Smooth muscle cell of the brain vasculature (primary cell): ENCODE results near the gene SGIP1.
A peak's percentile ranks its signal among the peaks of the same experiment; 100 is the strongest.
"Not testable (repeated sequence)": the region's sequence is repeated elsewhere in the genome, so short reads cannot be mapped to it uniquely, and the experiment has no call there.

ENCODE experiments used
- DNase-seq: peaks from one replicate; pipeline ENCODE4 v3.0.0-alpha.2; 2012; ENCODE audit warnings: low read depth, low spot score

Gene SGIP1

DNA sequence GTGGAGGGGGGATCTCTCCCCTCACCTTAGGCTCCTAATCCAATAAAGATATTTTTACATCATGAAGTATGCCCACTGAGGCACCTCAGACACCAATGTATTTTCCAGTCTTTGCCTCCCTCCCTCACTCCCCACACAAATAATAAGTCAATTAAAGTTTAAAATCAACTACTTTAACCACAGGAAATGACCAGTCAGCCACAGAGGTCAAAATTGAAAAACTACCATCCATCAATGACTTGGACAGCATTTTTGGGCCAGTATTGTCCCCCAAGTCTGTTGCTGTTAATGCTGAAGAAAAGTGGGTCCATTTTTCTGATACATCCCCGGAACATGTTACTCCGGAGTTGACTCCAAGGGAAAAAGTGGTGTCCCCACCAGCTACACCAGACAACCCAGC, 147.7 kb downstream of the SGIP1 start:
- DNase-seq, result no peak

DNA sequence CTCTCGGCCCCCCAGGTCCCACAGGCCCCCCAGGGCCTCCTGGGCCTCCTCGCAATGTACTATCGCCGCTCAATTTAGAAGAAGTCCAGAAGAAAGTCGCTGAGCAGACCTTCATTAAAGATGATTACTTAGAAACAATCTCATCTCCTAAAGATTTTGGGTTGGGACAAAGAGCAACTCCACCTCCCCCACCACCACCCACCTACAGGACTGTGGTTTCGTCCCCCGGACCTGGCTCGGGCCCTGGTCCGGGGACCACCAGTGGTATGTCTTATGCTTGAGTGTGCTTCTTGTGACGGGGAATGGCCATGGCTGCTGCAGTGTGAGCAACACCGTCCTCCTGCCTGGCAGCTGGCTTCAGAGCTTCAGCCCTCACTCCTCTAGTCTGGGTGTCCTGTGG, 148.2 kb downstream of the SGIP1 start:
- no peak for DNase-seq

DNA sequence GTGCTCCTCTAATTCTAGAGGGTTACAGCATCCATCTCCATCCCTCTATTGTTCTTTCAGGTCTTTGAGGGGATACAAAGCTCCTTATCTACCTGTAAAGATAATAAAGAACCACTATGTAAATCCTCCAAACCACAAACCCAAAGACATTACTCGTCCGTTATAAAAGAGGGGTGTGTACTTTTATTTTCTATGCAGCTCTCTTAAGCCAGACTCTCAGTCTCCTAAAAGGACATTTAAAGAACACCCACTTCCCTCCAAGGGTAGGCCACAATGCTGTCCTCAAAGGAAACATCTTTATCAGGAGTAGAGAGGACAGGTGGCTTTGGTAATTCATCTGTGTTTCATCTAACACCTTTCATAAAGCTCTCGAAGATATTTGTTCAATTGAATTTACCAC, 150.4 kb downstream of the SGIP1 start:
- DNase-seq, result no peak

DNA sequence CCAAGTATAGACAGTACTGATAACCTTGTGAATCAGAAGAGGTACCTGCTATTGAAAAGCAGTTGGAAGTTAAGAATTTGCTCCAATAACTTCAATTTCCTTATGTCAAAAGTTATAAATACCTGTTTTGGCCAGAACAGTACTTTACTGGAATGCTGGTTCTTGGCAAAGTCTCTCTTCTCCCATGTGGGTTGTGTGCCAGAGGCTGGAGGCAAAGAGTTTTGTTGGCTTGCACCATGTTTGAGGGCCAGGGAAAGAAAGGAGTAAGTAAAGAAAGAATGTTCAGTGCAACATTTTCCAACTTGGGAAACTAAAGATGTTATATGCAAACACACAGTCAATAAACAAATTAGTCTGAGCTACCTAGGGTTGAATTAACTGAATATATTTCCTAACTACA, 151.3 kb downstream of the SGIP1 start:
- DNase-seq, result no peak

DNA sequence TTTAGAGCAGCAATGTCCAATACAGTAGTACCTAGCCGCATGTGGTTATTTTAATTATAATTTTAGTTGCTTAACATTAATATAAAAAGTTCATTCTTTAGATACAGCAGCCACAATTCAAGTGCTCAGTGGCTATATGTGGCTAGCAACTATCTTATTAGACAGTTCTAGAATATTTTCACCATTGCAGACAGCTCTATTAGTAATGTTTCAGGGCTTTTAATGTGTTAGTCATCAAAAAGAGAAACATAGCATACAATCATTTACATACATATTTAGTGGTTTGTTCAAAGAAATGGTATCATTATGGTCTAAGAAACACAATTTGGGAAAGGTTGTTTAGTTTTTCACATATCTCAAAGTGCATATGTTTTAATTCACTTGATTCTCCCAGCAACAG, 151.7 kb downstream of the SGIP1 start:
- no peak for DNase-seq

DNA sequence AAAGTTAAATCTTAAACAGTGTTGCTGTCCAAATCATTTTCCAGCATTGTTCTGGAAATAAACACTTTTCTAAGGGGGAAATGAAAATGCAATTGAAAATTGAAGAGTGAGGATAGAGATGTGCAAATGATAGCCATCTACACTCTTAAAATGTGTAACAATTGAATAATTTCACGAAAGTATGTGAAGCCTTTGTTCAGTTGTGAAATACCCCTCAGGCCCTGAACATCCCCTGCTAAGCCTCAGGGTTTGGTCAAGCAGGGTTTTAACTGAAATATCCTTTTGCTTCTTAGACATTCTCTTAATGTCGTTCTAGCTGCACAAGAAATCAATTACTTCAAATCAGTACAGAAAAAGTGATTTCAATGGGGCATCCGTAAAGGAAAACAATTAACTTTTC, 152.5 kb downstream of the SGIP1 start:
- DNase-seq, result no peak

DNA sequence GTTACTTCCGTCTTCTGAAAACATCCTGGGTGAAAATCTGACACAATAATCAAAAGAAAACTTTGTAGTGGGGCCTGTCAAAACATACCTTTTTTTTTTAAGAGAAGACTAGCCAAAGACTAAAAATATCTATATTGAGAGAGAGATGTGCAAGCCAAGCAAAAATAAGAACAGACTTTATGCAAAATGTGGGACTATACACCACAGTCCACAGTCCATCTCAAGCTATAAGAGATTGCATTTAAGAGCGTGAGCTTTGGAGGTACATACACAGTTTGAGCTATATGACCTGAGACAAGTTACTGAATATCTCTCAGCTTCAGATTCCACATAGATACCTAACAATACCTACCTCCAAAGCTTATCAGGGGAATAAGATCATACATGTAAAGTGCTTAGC, 153.4 kb downstream of the SGIP1 start:
- DNase-seq, result no peak

DNA sequence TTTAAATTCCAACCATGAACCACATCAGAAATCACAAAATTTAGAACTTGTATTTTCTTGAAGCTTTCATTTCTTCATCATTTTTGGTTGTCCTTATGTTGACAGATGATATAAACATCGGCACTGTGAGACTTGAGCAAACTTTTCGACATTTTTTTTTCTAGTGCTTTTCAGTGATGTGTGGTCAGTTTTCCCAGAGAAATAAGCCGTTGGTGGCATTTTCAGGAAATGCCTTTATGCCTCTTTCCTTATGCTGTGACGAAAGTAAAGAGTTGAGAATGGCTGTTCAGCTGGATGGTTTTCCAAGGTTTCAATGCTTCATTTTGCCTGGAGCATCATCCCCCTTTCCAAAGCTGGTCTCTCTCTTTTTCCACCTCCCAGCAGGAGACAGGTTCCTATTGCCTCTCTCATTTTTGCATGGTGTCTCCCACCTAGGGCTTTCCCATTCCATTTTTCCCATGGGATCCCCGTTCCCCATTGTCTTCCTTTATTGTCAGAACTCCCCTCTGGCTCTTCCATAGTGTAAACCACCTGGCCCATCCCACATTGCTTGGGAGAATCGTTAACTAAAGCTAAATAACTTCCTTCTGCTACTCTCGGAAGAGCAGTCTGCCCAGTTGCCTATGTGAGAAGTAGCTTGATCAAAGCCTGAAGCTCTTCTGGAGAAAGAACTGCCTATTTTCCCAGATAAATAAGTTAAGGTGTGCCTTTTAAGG, 156.9 kb downstream of the SGIP1 start:
- no peak for DNase-seq

DNA sequence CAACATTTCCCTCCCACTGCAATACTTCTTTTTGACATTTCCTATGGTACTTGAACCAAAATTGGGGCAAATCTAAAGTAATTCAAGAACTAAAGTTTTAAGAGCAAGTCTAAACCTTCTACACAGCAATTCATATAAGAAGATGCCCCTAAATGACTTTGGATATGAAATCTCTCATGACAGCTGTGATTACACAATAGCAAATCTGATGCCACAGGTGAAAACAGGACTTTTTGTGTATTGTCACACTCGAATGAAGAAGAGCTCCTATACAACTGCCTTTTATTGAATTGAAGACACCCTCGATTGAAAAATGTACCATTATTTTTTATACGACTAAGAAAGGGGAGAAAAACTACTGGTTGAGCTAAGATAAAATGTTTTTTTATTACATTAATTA, 158.7 kb downstream of the SGIP1 start:
- DNase-seq, result no peak

DNA sequence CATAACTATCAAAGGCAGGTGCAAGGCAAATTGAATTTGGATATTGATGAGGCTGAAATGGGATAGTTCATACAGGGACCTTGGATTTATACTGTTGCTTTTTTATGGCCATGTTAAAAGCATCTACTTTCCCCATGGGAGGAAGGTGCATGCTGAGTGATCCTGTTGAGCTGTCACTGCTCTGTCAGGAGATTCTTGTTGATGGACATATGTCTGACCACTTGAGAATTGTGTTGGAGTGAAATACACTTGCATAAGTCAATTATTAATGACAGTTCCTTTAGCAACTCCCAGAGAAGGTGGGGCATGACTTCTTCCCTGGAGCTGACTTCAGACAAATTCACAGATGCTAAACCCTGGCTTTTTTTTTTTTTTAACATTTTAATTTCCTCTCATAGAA, 159.9 kb downstream of the SGIP1 start:
- no peak for DNase-seq

DNA sequence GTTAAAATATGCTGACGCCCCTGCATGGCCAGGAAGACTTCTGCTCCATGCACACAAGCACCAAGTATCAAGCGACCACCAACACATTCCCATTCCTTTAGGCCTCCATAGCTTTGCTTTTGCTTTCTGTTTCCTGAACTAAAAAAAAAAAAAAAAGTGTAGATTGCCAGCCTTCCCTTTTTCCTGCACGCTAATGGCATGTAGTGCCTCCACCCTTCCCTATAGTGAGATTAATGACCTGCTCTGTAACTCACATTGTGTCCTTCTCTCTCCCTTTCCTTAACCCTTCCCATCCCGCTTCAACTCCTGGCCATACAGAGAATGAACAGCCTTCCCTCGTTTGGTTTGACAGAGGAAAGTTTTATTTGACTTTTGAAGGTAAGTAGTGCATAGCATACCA, 161.2 kb downstream of the SGIP1 start:
- DNase-seq, result no peak

DNA sequence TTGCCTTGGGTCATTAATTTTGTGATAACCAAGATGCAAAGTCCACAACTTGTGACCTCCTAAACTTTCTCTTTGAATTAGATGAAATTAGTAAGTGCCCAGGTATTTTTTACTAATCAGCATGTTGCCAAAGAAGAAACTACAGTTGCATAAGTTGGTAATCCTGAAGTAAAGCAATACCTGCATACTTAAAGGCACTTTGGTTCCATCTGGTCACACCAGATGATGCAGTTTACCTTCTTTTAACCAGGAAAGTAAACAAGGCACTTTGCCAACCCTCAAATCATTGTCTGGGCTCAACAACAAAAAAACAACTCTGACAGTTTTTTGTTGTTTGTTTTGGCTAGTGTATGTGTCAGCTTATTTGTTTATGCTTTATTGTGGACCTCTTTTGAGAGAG, 162.8 kb downstream of the SGIP1 start:
- DNase-seq, result no peak

DNA sequence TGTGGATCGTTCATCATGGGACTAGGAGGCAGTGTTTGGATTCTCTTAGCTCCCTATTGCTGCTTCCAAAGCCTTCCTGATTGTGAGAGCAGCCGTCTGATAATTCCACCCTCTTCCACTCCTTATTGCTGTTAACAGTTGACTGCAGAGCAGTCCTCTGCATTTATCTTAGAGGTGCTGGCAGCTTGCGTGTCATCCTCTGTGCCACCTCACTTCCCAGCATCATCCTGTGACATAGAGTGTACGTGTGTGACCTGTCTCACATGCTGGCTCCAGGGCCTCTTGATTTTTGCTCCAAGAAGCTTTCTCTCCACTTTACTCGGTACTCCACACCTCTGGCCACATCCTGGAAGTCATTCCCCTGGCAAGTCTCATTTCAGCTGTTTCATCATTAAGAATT, 165.3 kb downstream of the SGIP1 start:
- DNase-seq, result no peak

DNA sequence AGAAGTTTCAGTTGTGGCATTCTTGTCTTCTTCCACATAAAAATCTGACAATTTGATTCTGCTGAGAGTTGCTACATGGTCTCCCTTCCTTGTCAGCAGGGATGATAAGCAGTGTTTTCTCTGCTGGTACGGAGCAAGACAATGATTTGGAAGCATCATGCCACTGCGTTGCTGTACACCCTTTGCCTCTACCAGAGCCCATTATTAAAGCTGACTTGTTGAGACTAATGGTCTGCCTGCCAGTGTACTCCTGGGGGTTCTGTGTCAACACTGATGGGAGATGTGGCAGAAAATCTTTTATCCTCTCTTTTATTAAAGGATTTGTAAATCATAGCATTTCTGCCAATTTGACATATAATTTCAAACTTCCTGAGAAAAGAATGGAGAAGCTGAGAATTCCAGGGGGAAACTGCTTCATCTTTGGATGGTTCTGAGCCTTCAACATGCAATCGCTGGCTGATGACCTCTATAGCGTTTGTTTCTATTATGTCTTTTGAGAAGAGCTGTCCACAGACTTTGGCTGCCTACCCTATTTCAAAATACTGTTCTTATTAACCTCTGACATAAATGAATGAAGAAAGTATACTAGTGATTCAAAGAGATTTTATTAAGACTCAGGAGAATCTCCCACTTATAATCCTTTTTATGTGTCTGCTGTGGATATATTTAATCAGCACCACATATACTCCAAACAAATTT, 170.4 kb downstream of the SGIP1 start:
- DNase-seq, result no peak

DNA sequence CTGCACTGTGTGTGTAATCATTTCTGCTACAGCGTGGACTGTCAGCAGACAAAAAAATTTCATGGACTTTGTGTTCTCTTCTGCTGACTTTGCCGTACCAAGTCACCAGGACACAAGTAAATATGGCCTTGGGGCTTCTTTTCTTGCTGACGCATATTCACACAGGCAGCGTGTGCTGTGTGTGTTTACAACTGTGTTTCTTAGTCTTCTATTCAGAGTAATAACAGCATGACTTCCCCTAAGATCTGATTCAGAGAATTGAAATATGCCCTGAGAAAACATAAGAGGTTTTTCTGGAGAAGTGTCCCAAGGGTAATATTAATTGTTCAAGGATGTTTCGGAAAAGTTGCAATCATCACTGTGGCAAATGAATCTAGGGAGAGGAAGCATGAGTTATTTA, 171.2 kb downstream of the SGIP1 start:
- peak; percentile 89 for DNase-seq

DNA sequence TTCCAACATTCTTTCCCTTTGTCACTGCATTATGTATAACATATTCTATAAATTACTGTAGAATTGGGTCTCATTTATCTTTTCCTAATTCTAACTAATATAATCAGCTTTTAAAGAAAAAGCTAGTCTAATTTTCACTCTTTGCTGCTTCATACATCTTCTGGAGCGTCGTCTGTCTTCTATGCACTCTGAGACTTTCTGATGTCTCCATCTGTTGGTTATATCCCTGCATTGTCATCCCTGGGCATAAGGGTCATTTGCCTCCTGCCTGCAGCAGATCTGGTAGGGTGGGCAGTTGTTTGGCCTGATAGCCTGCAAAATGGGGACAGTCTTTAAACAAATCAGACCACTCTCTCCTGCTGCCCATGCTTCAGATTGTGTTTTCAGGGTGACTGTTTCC, 177.5 kb downstream of the SGIP1 start:
- no peak for DNase-seq

DNA sequence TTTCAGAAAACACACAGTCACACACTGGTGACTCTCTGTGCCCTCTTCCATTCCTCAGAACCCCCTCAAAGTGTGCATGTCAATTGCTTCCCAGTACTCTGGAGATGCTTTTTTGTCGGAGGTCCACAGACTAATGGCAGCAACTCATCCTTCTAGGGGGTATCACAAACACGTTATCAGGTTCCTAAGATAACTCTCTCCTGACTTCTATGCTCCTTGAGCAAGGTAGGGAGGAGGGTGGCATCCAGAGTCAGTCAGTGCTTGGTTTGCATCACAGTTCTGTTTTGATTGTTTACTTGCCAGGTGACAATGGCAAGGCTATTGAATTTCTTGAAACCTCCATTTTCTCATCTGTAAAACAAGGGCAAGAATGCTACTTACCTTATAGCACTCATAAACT, 178.9 kb downstream of the SGIP1 start:
- no peak for DNase-seq

DNA sequence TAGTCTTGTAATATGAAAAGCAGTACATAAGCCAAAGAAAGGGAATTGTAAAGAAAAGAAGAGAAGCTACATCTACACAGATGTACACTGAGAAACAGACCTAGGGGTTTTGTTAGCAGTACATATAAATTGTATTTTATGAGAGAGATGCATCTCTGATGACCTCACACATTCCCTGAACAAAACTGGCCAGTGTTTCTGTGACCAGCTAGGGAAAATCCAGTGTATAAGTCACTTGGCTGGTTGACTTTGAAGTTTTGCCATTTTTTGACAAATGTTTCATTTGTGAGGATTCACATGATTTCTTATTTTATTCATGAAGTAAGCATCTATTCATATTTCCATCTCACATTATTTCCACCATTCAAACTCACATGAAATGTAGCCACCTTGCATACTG, 190.0 kb downstream of the SGIP1 start:
- no peak for DNase-seq

DNA sequence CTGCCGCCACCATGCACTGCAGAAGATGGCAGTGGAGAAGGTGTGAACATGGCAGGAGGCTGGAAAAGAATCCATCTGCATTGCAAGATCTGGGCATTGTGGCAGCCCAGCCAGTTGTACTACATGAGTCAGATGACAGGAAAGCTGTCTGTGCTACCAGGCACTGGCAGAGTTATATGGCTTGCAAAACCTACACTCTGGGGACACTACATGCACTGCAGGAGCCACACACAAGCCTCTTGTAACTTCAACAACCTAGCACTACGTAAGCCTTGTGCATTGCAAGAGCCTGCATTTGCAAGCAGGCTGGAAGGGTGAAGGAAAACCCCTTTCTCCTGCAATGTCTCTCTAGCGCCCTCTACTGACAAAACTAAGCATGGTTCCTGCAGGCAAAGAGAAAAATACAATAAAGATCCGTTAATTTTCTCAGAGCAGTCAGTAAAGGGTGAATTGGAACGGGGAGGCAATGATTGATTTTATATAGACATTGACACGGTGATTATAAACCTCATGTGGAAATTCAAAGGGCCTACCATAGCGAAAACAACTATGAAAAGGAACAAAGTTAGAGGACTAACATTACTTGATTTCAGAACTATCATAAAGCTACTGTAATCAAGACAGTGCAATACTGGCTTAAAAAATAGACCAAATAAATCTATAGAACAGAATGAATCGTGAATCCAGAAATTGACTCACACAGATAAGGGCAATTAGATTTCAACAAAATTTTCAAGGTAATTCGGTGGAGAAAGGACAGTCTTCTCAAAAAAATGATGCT, 192.1 kb downstream of the SGIP1 start:
- peak; percentile 51 for DNase-seq

DNA sequence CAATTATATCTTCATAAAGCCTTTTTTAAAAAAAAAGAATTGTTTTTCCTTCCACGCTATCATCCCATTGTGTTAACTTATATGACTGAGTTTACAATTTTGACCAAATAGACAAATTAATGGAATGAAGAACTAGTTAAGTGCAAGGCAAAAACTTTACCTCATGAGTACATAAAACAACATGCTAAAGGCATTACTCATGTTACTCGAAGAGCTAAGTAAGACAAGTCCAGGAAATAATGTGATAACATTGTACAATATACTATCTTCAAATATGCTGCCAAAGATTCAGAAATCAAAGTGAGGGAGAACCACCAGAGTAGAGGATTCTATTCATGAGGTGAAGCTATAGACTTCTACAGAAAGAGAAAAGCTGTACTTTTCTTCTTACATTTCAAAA, 194.1 kb downstream of the SGIP1 start:
- DNase-seq, result no peak

DNA sequence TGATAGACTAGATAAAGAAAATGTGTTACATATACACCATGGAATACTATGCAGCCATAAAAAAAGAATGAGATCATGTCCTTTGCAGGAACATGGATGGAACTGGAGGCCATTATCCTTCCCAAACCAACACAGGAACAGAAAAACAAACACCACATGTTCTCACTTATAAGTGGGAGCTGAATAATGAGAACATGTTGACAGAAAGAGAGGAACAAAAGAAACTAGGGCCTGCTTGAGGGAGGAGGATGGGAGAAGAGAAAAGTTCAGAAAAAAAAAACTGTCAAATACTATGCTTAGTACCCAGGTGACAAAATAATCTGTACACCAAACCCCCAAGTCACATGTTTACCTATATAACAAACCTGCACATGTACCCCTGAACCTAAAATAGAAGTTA, 194.8 kb downstream of the SGIP1 start:
- DNase-seq, result not testable (repeated sequence)

DNA sequence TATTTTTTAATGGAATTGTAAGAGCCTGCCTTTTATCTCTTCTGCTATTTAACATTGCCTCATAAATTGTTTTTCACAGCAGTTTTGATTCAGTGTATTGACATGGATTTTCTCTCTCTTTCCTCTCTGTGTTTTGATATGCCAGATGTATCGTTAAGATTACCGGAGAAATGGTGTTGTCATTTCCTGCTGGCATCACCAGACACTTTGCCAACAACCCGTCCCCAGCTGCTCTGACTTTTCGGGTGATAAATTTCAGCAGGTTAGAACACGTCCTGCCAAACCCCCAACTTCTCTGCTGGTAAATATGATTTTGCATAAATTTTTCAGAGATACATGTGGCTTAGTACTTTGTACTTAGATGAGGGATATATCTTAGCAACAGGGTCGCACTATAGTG, 195.2 kb downstream of the SGIP1 start:
- DNase-seq, result no peak

DNA sequence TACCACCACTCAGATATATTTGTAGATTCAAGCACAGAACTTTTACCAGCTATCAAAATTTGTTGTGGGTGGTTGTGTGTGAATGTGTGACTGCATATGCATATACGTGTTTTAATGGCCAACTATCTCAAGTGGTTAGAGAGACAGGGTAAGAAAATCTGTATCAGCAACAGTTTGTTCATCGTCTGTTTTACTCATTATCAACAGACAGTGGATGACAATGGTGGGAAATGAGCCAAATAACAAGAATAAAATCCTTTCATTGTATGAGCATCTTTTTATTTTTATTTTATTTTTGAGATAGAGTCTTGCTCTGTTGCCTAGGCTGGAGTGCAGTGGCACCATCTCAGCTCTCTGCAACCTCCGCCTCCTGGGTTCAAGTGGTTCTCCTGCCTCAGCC, 195.6 kb downstream of the SGIP1 start:
- DNase-seq, result no peak
